Measurements from ENCODE around the gene GNRHR.
A peak's percentile ranks its signal among the peaks of the same experiment; 100 is the strongest.
"Not testable (repeated sequence)": the region's sequence is repeated elsewhere in the genome, so short reads cannot be mapped to it uniquely, and the experiment has no call there.

The GNRHR gene

DNA sequence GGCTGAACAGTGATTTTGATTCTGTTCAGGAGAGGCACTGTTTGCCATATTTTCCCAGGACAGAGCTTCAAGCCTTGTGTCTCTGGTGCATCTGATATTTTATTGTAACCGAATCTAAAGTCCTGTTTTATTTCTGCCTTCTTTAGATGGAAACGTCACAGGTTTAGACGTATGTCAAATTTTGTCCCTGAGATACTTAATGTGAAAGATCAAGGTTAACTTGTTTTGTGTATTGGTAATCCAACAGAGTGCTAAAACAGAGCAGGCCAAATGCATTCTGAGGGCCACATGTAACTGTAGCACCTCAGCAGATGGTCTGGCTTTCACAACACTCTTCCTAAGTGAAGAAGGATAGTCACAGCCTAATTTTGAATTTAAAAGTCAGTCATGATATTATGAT is at the start of gene GNRHR:
GNRHR (minus strand) TSS at position 101 of the 400 bp plus-strand sequence; CDS start at position 48, 53 bp downstream.
- DNase-seq = no peak

DNA sequence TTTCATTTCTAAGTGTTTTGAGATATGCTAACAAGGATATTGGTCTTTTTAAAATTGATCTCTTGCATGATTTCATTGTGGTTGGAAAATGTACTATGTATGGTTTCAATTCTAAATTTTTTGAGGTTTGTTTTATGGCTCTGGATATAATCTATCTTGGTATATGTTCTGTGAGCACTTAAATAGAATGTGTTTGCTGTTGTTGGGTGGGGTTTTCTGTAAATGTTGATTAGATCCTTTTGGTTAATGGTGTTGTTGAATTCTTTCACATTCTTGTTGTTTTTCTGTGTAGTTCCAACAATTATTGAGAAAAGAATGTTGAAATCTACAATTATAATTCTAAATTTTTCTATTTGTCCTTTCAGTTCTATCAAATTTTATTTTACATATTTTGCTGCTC is 42.6 kb upstream of the GNRHR start:
- no peak for DNase-seq

DNA sequence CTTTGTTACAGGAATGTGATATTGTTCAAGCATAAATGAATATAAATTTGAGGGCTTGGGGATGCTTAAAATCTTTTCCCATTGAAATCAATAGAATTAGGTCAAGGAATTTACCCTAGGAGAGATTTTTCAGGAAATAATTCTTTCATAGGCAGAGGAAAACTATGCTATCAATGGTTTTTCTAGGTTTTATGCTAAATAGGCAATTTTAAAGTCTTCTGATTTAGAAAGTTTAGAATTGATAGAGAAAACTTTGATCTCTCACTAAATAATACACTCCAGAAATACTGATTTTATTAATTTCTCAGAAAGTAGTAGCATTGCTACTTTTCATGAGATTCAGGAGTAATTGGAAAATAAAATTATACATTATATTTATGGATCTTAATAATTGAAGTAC is 36.5 kb upstream of the GNRHR start:
- DNase-seq = no peak

DNA sequence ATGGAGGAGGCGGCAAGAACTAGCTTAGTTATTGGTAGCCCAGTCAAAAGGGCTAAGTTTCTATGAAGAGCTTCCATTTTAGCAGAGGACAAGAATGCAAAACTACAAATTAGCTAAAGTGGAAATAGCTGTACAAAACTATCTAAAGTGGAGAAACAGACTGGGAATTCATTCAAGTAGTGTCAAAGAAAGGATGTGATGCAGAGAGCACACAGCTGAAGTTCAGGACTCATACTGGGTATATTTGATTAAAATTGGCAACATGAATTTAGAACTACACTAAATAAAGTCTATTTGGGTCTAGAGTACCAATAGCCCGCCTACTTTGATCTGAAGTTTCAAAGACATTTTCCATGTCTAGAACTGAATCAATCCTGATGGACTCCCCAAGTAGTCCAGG is 33.1 kb upstream of the GNRHR start:
- no peak for DNase-seq

- no peak for DNase-seq
Measured at GRCh38 chr4:67785528-67785927, 31.3 kb upstream of the GNRHR start.

- no peak for DNase-seq
Measured at GRCh38 chr4:67779631-67780030, 25.4 kb upstream of the GNRHR start.

GRCh38 chr4:67776746-67777145 is 22.6 kb upstream of the GNRHR start:
- no peak for DNase-seq

- DNase-seq = no peak
Measured at GRCh38 chr4:67770422-67770821, 16.2 kb upstream of the GNRHR start.

- no peak for DNase-seq
Measured at GRCh38 chr4:67765928-67766327, 11.7 kb upstream of the GNRHR start.

- no peak for DNase-seq
Measured at GRCh38 chr4:67765401-67765800, 11.2 kb upstream of the GNRHR start.

- DNase-seq = no peak
Measured at GRCh38 chr4:67764183-67764582, 10.0 kb upstream of the GNRHR start.

DNA sequence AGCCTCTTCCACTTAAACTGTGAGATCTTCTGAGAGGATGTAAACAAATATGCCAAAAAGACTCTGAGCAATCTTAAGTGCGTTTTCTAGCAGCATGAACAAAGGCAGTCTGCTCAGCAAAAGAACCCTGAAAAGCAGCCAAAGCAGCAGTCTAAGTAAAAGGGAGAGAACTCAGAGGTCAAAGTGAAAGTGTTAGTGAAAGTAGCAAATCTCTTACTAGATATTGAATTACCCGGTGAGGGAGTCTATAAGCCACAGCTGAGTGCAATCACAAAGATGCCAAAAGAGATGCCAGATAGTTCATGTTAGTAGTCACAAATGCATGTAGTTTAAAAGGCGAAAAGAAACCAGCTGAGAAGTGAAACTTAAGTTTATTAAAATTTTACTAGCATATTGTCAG is 7.9 kb upstream of the GNRHR start:
- DNase-seq = peak; percentile 8

DNA sequence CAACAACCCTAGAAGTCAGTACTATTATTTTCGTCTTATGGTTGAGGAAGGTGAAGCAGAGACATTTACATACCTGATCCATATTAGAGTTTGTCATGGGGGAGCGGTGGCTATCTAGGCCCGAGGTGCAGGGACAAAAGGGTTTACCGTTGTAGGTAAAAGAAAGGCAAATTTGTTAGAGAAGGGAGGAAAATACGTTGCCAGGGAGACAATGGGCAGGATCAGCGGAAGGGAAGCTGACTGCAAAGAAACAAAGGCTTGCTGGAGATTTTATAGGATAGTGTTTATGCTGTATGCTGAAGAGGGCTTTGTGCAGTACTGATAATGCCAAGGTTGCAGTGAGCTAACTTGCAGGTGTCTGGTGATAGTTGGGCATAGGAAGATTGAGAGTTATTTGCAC is 2.8 kb upstream of the GNRHR start:
- not testable (repeated sequence) for DNase-seq

GRCh38 chr4:67755974-67756373 is 1.8 kb upstream of the GNRHR start:
- DNase-seq = no peak

DNA sequence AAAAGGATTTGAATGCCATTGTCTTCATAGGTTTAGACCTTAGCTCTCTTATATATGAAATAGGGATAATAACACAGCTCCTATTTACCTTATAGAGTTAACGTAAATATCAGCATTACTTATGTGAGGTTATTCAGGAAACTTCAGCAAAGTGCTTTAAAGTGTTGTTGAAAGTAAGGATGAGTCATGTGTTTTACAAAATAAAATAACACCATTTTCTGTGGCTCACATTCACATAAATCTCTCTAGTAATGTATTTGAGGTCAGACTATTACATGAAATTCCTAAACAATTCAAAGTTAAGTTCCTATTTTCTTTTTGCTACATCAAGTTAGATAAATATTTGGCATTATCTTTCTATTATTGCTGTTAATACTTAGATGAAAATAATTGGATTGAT is 2.9 kb downstream of the GNRHR start:
- no peak for DNase-seq

- DNase-seq = no peak
Measured at GRCh38 chr4:67750691-67751090, 3.5 kb downstream of the GNRHR start.

DNA sequence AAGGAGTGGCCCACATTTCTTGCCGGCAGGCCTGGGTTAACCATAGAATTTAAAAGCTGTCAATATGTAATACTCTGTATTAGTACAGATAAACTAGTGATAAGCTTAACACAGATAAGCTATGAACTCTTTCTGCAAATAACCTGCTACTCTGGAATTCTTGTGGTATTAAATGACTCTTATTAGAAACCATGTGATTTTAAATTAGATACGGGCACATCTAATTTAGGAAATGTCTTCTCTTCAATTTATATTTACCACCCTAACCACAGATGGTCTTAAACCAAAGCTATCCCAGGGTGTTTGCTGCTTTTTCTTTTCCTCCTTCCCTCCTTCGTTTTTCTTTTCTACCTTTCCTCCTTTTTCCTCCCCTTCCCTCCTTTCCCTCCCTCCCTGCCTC is 4.9 kb downstream of the GNRHR start:
- no peak for DNase-seq

DNA sequence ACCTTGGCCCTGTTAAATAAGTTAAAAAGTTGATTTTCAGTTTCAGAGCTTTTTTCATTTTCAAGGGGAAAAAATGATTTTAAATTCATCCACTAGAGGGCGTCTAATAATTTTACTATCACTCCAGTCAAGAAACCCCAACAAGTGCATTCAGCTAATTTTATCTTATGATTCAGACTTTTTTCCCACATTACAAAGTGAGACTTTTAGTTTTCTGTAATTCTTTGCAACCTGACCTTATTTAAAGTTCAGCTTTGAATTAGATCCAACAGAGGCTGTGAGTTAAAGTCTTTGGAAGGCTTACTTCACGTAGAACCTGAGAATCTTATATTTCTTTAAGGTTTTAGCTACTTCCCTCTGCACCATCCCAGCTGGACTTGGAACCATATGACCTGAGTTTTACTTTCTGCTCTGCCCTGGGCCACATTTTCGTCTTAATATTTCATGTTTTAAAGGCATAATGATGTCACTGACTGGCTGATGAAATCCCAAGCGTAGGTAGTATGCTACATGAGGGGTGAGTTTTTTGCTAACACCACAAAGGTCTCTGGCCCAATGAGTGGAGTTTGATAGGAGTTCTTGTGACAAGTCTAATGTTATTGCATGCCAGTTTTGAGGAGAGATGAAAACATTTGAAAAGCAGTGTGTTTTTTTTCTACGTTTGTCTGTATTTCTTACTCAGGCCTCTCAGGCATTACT is 7.2 kb downstream of the GNRHR start:
- DNase-seq = peak; percentile 40

GRCh38 chr4:67744561-67745283 is 9.5 kb downstream of the GNRHR start:
- no peak for DNase-seq

DNA sequence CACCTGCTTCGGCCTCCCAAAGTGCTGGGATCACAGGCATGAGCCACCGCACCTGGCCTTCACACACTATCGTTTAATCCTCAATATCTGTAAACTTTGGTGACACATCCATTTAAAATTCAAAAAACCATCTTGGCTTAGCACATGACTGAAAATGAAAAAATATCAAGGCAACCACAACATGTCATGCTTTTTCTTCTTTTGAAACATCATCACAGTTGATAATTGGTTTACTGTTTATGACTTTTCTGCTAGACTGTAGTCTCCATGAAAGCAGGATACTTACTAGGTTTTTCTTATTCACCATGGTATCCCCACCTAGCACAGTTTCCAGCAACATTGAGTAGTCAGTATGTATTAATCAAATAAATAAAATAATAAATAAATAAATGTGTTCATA is 11.0 kb downstream of the GNRHR start:
- DNase-seq = no peak

- no peak for DNase-seq
Measured at GRCh38 chr4:67736262-67736661, 17.9 kb downstream of the GNRHR start.

DNA sequence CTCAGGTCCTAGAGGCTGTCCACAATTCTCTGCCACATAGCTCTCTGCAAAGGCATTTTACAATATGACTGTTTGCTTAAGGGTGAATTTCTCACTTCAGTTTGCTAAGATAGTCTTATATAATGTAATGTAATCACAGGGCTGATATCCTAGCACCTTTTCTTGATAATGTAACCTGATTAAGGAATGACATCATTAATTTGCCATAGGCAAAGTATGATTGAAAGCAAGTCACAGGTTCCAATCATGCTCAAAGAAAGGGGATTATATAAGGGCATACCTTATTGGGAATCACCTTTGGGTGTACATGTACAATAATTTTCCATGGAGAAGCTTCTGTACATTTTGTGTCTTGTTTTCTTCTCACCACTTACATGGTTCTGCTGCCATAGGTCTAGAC is 18.9 kb downstream of the GNRHR start:
- DNase-seq = no peak

- not testable (repeated sequence) for DNase-seq
Measured at GRCh38 chr4:67730511-67730910, 23.7 kb downstream of the GNRHR start.

DNA sequence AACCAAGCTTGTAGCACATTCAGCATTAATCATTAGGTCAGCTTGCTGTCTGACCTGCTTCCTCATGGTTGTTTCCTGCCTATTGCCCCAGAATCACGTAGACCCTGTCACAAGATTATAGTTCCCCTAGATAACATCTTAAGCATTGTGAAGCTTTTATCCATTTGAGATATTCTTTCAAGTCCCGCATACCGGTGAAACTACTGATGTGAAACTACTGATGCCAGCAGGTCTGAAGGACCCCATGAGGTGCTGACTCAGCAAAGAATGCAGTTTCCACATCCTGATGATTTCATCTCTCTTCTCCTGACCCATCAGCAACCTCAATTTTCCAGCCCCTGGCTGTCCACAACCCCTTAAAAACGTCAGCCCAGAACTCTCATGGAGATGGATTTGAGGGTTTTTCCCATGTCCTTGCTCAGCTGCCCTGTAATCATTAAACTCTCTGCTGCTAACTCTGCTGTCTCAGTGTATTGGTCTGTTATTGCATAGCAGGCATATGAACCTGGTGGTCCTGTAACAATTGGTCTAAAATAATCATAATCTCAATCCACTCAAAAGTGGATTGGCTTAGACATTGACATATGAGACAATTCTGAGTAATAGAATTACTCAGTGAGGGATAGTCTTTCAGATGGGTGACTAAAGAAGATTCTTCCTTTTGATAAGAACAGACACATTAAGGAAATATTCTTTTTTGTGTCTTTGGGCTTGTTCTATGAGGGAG is 26.9 kb downstream of the GNRHR start:
- DNase-seq = peak; percentile 25
